Measurements from ENCODE around the gene MDC1. TPM values are rescaled to one million over a fixed set of nuclear protein-coding genes. Genes with fewer than 3 reads are reported as not detected.
"Not testable (repeated sequence)": the region's sequence is repeated elsewhere in the genome, so short reads cannot be mapped to it uniquely, and the experiment has no call there.

The MDC1 gene
- total and polyA plus RNA-seq, 4 donors = 7.4 to 34.5 (median 32.3) TPM

GRCh38 chr6:30723159-30723842, 6.2 kb upstream of the MDC1 start:
- not testable (repeated sequence) for DNase-seq; H3K9me3 ChIP-seq (ENCODE audit: control insufficient read depth, low read length); H3K27me3 ChIP-seq (ENCODE audit: control insufficient read depth in 1 of 2, insufficient read depth in 2 of 2, low read length in 1 of 2); H3K4me3 ChIP-seq (ENCODE audit: low read length in 2 of 2); H3K36me3 ChIP-seq (ENCODE audit: control insufficient read depth in 1 of 2, insufficient read depth in 2 of 2, low read length in 1 of 2); ATAC-seq (ENCODE audit: low FRiP score); H3K4me1 ChIP-seq (ENCODE audit: control insufficient read depth in 1 of 2, insufficient read depth in 2 of 2, low read length in 2 of 2); H3K27ac ChIP-seq (ENCODE audit: low read depth in 1 of 2, low read length in 2 of 2)
- intact Hi-C loops (cut with DNase I) = loop anchor here in 1 of 2 donors (5.0 kb wide), 1 partner anchor 166 kb away; the partner anchor contains the start of genes GNL1 and PRR3
- 39 to 40% methylated on average over 16 of the region's 16 CpGs for WGBS, 2 donors

- Histone ChIP-seq H3K27ac (ENCODE audit: low read depth in 1 of 2, low read length in 2 of 2) (peak overlapping the region in 1 of 2 donors; percentile 1), H3K4me3 (ENCODE audit: low read length in 2 of 2) (peak overlapping the region in 1 of 2 donors; percentile 2), H3K27me3 (ENCODE audit: control insufficient read depth in 1 of 2, insufficient read depth in 2 of 2, low read length in 1 of 2) (no peaks in the 10 kb centered on the region), H3K9me3 (ENCODE audit: control insufficient read depth, low read length) (no peaks in the 10 kb centered on the region), H3K4me1 (ENCODE audit: control insufficient read depth in 1 of 2, insufficient read depth in 2 of 2, low read length in 2 of 2) (no peaks in the 10 kb centered on the region), H3K36me3 (ENCODE audit: control insufficient read depth in 1 of 2, insufficient read depth in 2 of 2, low read length in 1 of 2) (peaks cover 0 to 3% of the 10 kb centered on the region in 2 donors)
- DNase-seq (peak; percentile 87 to 95), ATAC-seq (ENCODE audit: low FRiP score) (peak; percentile 72)
- 8 to 9% methylated on average over 27 of the region's 27 CpGs for WGBS, 2 donors
- intact Hi-C loops (cut with DNase I) = loop anchor here (1.0 to 5.0 kb wide), 2 partner anchors 43 to 165 kb away; partner anchors contain the start of genes GNL1 (in 1 of the 2) and PRR3 (in 1 of the 2)
Observed at GRCh38 chr6:30722280-30723112, 5.4 kb upstream of the MDC1 start.

GRCh38 chr6:30722025-30722279, 4.9 kb upstream of the MDC1 start:
- Histone ChIP-seq H3K27ac (ENCODE audit: low read depth in 1 of 2, low read length in 2 of 2) (peak overlapping the region in 1 of 2 donors; percentile 31), H3K4me3 (ENCODE audit: low read length in 2 of 2) (peak overlapping the region in 1 of 2 donors; percentile 36)
- intact Hi-C loops (cut with DNase I) = loop anchor here (1.0 to 5.0 kb wide), 2 partner anchors 43 to 165 kb away; partner anchors contain the start of genes GNL1 (in 1 of the 2) and PRR3 (in 1 of the 2)
- not testable (repeated sequence) for ATAC-seq (ENCODE audit: low FRiP score); H3K9me3 ChIP-seq (ENCODE audit: control insufficient read depth, low read length); H3K27me3 ChIP-seq (ENCODE audit: control insufficient read depth in 1 of 2, insufficient read depth in 2 of 2, low read length in 1 of 2); H3K36me3 ChIP-seq (ENCODE audit: control insufficient read depth in 1 of 2, insufficient read depth in 2 of 2, low read length in 1 of 2); H3K4me1 ChIP-seq (ENCODE audit: control insufficient read depth in 1 of 2, insufficient read depth in 2 of 2, low read length in 2 of 2)
- DNase-seq = peak in 1 of 2 donors; percentile 63
- 5 to 6% methylated on average over 10 of the region's 10 CpGs for WGBS, 2 donors

GRCh38 chr6:30721198-30722024, 4.3 kb upstream of the MDC1 start:
- ATAC-seq (ENCODE audit: low FRiP score) (peak; percentile 86), DNase-seq (peak; percentile 93 to 98)
- Histone ChIP-seq H3K4me3 (ENCODE audit: low read length in 2 of 2) (peak overlapping the region; percentile 80 to 99), H3K9me3 (ENCODE audit: control insufficient read depth, low read length) (no peaks in the 10 kb centered on the region), H3K27me3 (ENCODE audit: control insufficient read depth in 1 of 2, insufficient read depth in 2 of 2, low read length in 1 of 2) (no peaks in the 10 kb centered on the region), H3K27ac (ENCODE audit: low read depth in 1 of 2, low read length in 2 of 2) (peak overlapping the region; percentile 58 to 87), H3K4me1 (ENCODE audit: control insufficient read depth in 1 of 2, insufficient read depth in 2 of 2, low read length in 2 of 2) (no peaks in the 10 kb centered on the region), H3K36me3 (ENCODE audit: control insufficient read depth in 1 of 2, insufficient read depth in 2 of 2, low read length in 1 of 2) (peaks cover 0 to 3% of the 10 kb centered on the region in 2 donors)
- intact Hi-C loops (cut with DNase I) = loop anchor here (1.0 to 5.0 kb wide), 5 partner anchors 35 to 164 kb away; partner anchors contain the start of genes GNL1 (in 1 of the 2), MRPS18B (in 1 of the 2), PPP1R10 (in 1 of the 2) and PPP1R18 (in 1 of the 2)
- WGBS, 2 donors = 0 to 1% methylated on average over 53 to 71 of the region's 71 CpGs

GRCh38 chr6:30720738-30721197, 3.7 kb upstream of the MDC1 start:
- H3K4me3 ChIP-seq (ENCODE audit: low read length in 2 of 2) = peak overlapping the region; percentile 80 to 99
- peak; percentile 87 to 90 for DNase-seq
- 0% methylated on average over 29 of the region's 29 CpGs for WGBS, 2 donors
- H3K27ac ChIP-seq (ENCODE audit: low read depth in 1 of 2, low read length in 2 of 2) = peak overlapping the region; percentile 58 to 87
- H3K4me1 ChIP-seq (ENCODE audit: control insufficient read depth in 1 of 2, insufficient read depth in 2 of 2, low read length in 2 of 2) = no peaks in the 10 kb centered on the region
- intact Hi-C loops (cut with DNase I) = loop anchor here (1.0 to 5.0 kb wide), 4 partner anchors 34 to 163 kb away; partner anchors contain the start of genes GNL1 (in 1 of the 2), MRPS18B (in 1 of the 2), PPP1R10 (in 1 of the 2) and PPP1R18 (in 1 of the 2)
- H3K36me3 ChIP-seq (ENCODE audit: control insufficient read depth in 1 of 2, insufficient read depth in 2 of 2, low read length in 1 of 2) = peaks cover 0 to 2% of the 10 kb centered on the region in 2 donors
- H3K27me3 ChIP-seq (ENCODE audit: control insufficient read depth in 1 of 2, insufficient read depth in 2 of 2, low read length in 1 of 2) = no peaks in the 10 kb centered on the region
- no peaks in the 10 kb centered on the region for H3K9me3 ChIP-seq (ENCODE audit: control insufficient read depth, low read length)
- peak; percentile 40 for ATAC-seq (ENCODE audit: low FRiP score)

- peak within 1 kb of the TSS; percentile 80 to 99 for H3K4me3 ChIP-seq (ENCODE audit: low read length in 2 of 2)
- 0 to 1% methylated on average over 38 of the region's 38 CpGs for WGBS, 2 donors
- no peaks in the 10 kb centered on the region for H3K9me3 ChIP-seq (ENCODE audit: control insufficient read depth, low read length)
- intact Hi-C loops (cut with DNase I) = loop anchor here (2.0 to 5.0 kb wide), 3 partner anchors 33 to 163 kb away; partner anchors contain the start of genes GNL1 (in 1 of the 2), MRPS18B (in 1 of the 2), PPP1R10 (in 1 of the 2) and PPP1R18 (in 1 of the 2)
- peak within 1 kb of the TSS; percentile 58 to 87 for H3K27ac ChIP-seq (ENCODE audit: low read depth in 1 of 2, low read length in 2 of 2)
- H3K4me1 ChIP-seq (ENCODE audit: control insufficient read depth in 1 of 2, insufficient read depth in 2 of 2, low read length in 2 of 2) = no peaks in the 10 kb centered on the region
- H3K36me3 ChIP-seq (ENCODE audit: control insufficient read depth in 1 of 2, insufficient read depth in 2 of 2, low read length in 1 of 2) = no peaks in the 10 kb centered on the region
- ATAC-seq (ENCODE audit: low FRiP score) (peak; percentile 89), DNase-seq (peak; percentile 98)
- H3K27me3 ChIP-seq (ENCODE audit: control insufficient read depth in 1 of 2, insufficient read depth in 2 of 2, low read length in 1 of 2) = no peaks in the 10 kb centered on the region
Observed at GRCh38 chr6:30719791-30720737, 3.0 kb upstream of the MDC1 start, which contains the start of gene TUBB. TSS of gene TUBB (plus strand) at chr6:30720352. CDS start at chr6:30720507, 155 bp downstream.

- no peaks in the 10 kb centered on the region for H3K4me1 ChIP-seq (ENCODE audit: control insufficient read depth in 1 of 2, insufficient read depth in 2 of 2, low read length in 2 of 2)
- no peaks in the 10 kb centered on the region for H3K36me3 ChIP-seq (ENCODE audit: control insufficient read depth in 1 of 2, insufficient read depth in 2 of 2, low read length in 1 of 2)
- H3K27ac ChIP-seq (ENCODE audit: low read depth in 1 of 2, low read length in 2 of 2) = peak overlapping the region in 1 of 2 donors; percentile 39
- no peaks in the 10 kb centered on the region for H3K27me3 ChIP-seq (ENCODE audit: control insufficient read depth in 1 of 2, insufficient read depth in 2 of 2, low read length in 1 of 2)
- peak overlapping the region in 1 of 2 donors; percentile 72 for H3K4me3 ChIP-seq (ENCODE audit: low read length in 2 of 2)
- WGBS, 2 donors = 22 to 27% methylated on average over 8 of the region's 8 CpGs
- no peaks in the 10 kb centered on the region for H3K9me3 ChIP-seq (ENCODE audit: control insufficient read depth, low read length)
- intact Hi-C loops (cut with DNase I) = no loop called here
- ATAC-seq (ENCODE audit: low FRiP score) = no peak
- peak in 1 of 2 donors; percentile 27 for DNase-seq
Observed at GRCh38 chr6:30719356-30719755, 2.3 kb upstream of the MDC1 start.

Measured in aorta (tissue), 5 donors.